ENCODE results near the gene GFI1B. TPM values are rescaled to one million over a fixed set of nuclear protein-coding genes. Genes with fewer than 3 reads are reported as not detected.
A peak's percentile ranks its signal among the peaks of the same experiment; 100 is the strongest.

Gene GFI1B
- total RNA-seq, 1 donor from 2014 or later, result not detected

GRCh38 chr9:133030317-133031129 is 52.0 kb downstream of the GFI1B start, which contains the start of gene GTF3C5:
GTF3C5 (plus strand) TSS chr9:133030997; CDS start chr9:133031012, 15 bp downstream.
- Mint-ChIP-seq H3K27me3 (ENCODE audit: low read depth, unreplicated experiment) (peaks cover 10% of the 10 kb centered on the region), H3K4me1 (ENCODE audit: low read depth, unreplicated experiment) (peaks cover 12% of the 10 kb centered on the region), H3K27ac (ENCODE audit: unreplicated experiment) (peak within 1 kb of the TSS; percentile 99), H3K9me3 (ENCODE audit: unreplicated experiment) (peaks cover 2% of the 10 kb centered on the region), H3K4me3 (ENCODE audit: unreplicated experiment) (peak within 1 kb of the TSS; percentile 97), H3K36me3 (ENCODE audit: low read depth, unreplicated experiment) (peaks cover 13% of the 10 kb centered on the region)
- DNase-seq (ENCODE audit: low read depth) (peak; percentile 98), FAIRE-seq (peak; percentile 17)
- Histone ChIP-seq H3K9me3 (ENCODE audit: insufficient read depth, low read depth, low read length) (no peaks in the 10 kb centered on the region), H3K36me3 (ENCODE audit: insufficient read depth, low read length) (no peaks in the 10 kb centered on the region), H3K4me3 (ENCODE audit: insufficient read depth, low read depth, low read length) (peak within 1 kb of the TSS; percentile 87), H3K4me2 (ENCODE audit: low read length) (peak within 1 kb of the TSS; percentile 84), H4K20me1 (ENCODE audit: insufficient read depth, low read length) (peaks cover 36% of the 10 kb centered on the region), H3K9ac (ENCODE audit: low read length) (peak within 1 kb of the TSS; percentile 92), H3K27me3 (ENCODE audit: insufficient read depth, low read length) (no peaks in the 10 kb centered on the region), H3K79me2 (ENCODE audit: insufficient read depth, low read length) (peaks cover 59% of the 10 kb centered on the region), H2AFZ (ENCODE audit: low read depth, low read length) (peak within 1 kb of the TSS; percentile 94), H3K4me1 (ENCODE audit: insufficient read depth, low read length) (peaks cover 6% of the 10 kb centered on the region), H3K27ac (ENCODE audit: low read depth, low read length) (peak within 1 kb of the TSS; percentile 91)
- no peak for TF ChIP-seq EZH2 (IDR thresholded peaks at IDR 0.05; ENCODE audit: insufficient read depth, low read length)
- TF ChIP-seq CTCF (IDR thresholded peaks at IDR 0.05; ENCODE audit: insufficient read depth, low read depth, low read length), result no peak

GRCh38 chr9:133031130-133031422 is 52.6 kb downstream of the GFI1B start:
- H3K27ac Mint-ChIP-seq (ENCODE audit: unreplicated experiment), result peak overlapping the region; percentile 99
- H3K9me3 Mint-ChIP-seq (ENCODE audit: unreplicated experiment), result peaks cover 2% of the 10 kb centered on the region
- Histone ChIP-seq H3K27ac (ENCODE audit: low read depth, low read length) (peak overlapping the region; percentile 91), H3K4me2 (ENCODE audit: low read length) (peak overlapping the region; percentile 84), H3K79me2 (ENCODE audit: insufficient read depth, low read length) (peaks cover 64% of the 10 kb centered on the region), H3K36me3 (ENCODE audit: insufficient read depth, low read length) (no peaks in the 10 kb centered on the region), H2AFZ (ENCODE audit: low read depth, low read length) (peak overlapping the region; percentile 94), H4K20me1 (ENCODE audit: insufficient read depth, low read length) (peaks cover 42% of the 10 kb centered on the region), H3K9me3 (ENCODE audit: insufficient read depth, low read depth, low read length) (no peaks in the 10 kb centered on the region), H3K4me1 (ENCODE audit: insufficient read depth, low read length) (peaks cover 6% of the 10 kb centered on the region), H3K9ac (ENCODE audit: low read length) (peak overlapping the region; percentile 92), H3K27me3 (ENCODE audit: insufficient read depth, low read length) (no peaks in the 10 kb centered on the region), H3K4me3 (ENCODE audit: insufficient read depth, low read depth, low read length) (peak overlapping the region; percentile 87)
- no peak for FAIRE-seq
- H3K4me3 Mint-ChIP-seq (ENCODE audit: unreplicated experiment), result peak overlapping the region; percentile 97
- H3K27me3 Mint-ChIP-seq (ENCODE audit: low read depth, unreplicated experiment), result peaks cover 4% of the 10 kb centered on the region
- DNase-seq (ENCODE audit: low read depth), result no peak
- TF ChIP-seq EZH2 (IDR thresholded peaks at IDR 0.05; ENCODE audit: insufficient read depth, low read length) (no peak), CTCF (IDR thresholded peaks at IDR 0.05; ENCODE audit: insufficient read depth, low read depth, low read length) (no peak)
- peaks cover 13% of the 10 kb centered on the region for H3K36me3 Mint-ChIP-seq (ENCODE audit: low read depth, unreplicated experiment)
- peaks cover 12% of the 10 kb centered on the region for H3K4me1 Mint-ChIP-seq (ENCODE audit: low read depth, unreplicated experiment)

- DNase-seq (ENCODE audit: low read depth), result no peak
- Mint-ChIP-seq H3K4me1 (ENCODE audit: low read depth, unreplicated experiment) (peaks cover 12% of the 10 kb centered on the region), H3K27me3 (ENCODE audit: low read depth, unreplicated experiment) (peaks cover under 1% of the 10 kb centered on the region), H3K9me3 (ENCODE audit: unreplicated experiment) (peaks cover 2% of the 10 kb centered on the region), H3K27ac (ENCODE audit: unreplicated experiment) (peak overlapping the region; percentile 99), H3K4me3 (ENCODE audit: unreplicated experiment) (peak overlapping the region; percentile 97), H3K36me3 (ENCODE audit: low read depth, unreplicated experiment) (peaks cover 13% of the 10 kb centered on the region)
- H3K79me2 ChIP-seq (ENCODE audit: insufficient read depth, low read length), result peaks cover 69% of the 10 kb centered on the region
- H3K4me1 ChIP-seq (ENCODE audit: insufficient read depth, low read length), result peaks cover 6% of the 10 kb centered on the region
- H3K4me3 ChIP-seq (ENCODE audit: insufficient read depth, low read depth, low read length), result peak overlapping the region; percentile 87
- peak overlapping the region; percentile 84 for H3K4me2 ChIP-seq (ENCODE audit: low read length)
- TF ChIP-seq EZH2 (IDR thresholded peaks at IDR 0.05; ENCODE audit: insufficient read depth, low read length) (no peak), CTCF (IDR thresholded peaks at IDR 0.05; ENCODE audit: insufficient read depth, low read depth, low read length) (no peak)
- FAIRE-seq, result no peak
- H3K9me3 ChIP-seq (ENCODE audit: insufficient read depth, low read depth, low read length), result no peaks in the 10 kb centered on the region
- no peak overlapping the region for H3K27ac ChIP-seq (ENCODE audit: low read depth, low read length)
- peaks cover 1% of the 10 kb centered on the region for H3K36me3 ChIP-seq (ENCODE audit: insufficient read depth, low read length)
- H2AFZ ChIP-seq (ENCODE audit: low read depth, low read length), result no peak overlapping the region
- H4K20me1 ChIP-seq (ENCODE audit: insufficient read depth, low read length), result peaks cover 46% of the 10 kb centered on the region
- no peaks in the 10 kb centered on the region for H3K27me3 ChIP-seq (ENCODE audit: insufficient read depth, low read length)
- peak overlapping the region; percentile 92 for H3K9ac ChIP-seq (ENCODE audit: low read length)
These were observed 53.0 kb downstream of the GFI1B start for GRCh38 chr9:133031496-133031911.
